GM06990 (cell line): Measurements from ENCODE around the gene PTCSC3.

Experiments used
- DNase-seq: peaks from one replicate; pipeline ENCODE4 v3.0.0-alpha.2; 2011; ENCODE audit not compliant: insufficient read length; ENCODE audit errors: extremely low read depth
- H3K27me3 ChIP-seq: replicated peaks from 2 replicates; pipeline ENCODE4 v1.6.0; 2011; ENCODE audit warnings: low read length; ENCODE audit not compliant: control insufficient read depth, insufficient read depth
- H3K36me3 ChIP-seq: 2 replicates; pipeline ENCODE4 v1.5.1; 2011; ENCODE audit warnings: low read length; ENCODE audit not compliant: control insufficient read depth, insufficient read depth
- H3K4me3 ChIP-seq: replicated peaks from 2 replicates; pipeline ENCODE4 v1.5.1; 2011; ENCODE audit warnings: low read depth, mild to moderate bottlenecking, control low read depth, low read length
- TF ChIP-seq, protein P1 (sequence below): IDR thresholded peaks from 2 replicates; pipeline ENCODE4 v1.5.1; 2011; ENCODE audit warnings: low read length, control low read depth, mild to moderate bottlenecking, inconsistent platforms; ENCODE audit not compliant: insufficient read depth, poor library complexity, severe bottlenecking

PTCSC3 gene

DNA sequence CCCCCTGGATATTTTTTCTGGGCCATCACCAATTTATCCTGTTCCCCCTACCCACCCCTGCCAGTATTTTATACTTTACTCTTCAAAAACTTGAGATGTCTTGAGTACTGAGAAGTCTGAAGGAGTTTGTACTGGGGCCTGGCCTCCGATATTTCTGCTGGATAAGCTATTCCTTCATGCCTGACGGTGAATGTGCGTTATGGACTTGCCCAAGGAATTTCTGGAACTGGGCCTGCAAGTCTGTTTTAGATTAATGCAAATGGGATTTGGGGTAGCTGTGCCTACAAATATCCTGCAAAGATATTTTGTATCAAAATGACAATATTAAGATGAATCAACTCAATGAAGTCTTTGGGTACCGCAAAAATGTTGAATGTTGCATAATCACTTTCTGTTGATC lies at the start of gene PTCSC3:
PTCSC3 (minus strand) TSS at position 199 of the 400 bp plus-strand sequence.
- TF ChIP-seq, protein P1, sequence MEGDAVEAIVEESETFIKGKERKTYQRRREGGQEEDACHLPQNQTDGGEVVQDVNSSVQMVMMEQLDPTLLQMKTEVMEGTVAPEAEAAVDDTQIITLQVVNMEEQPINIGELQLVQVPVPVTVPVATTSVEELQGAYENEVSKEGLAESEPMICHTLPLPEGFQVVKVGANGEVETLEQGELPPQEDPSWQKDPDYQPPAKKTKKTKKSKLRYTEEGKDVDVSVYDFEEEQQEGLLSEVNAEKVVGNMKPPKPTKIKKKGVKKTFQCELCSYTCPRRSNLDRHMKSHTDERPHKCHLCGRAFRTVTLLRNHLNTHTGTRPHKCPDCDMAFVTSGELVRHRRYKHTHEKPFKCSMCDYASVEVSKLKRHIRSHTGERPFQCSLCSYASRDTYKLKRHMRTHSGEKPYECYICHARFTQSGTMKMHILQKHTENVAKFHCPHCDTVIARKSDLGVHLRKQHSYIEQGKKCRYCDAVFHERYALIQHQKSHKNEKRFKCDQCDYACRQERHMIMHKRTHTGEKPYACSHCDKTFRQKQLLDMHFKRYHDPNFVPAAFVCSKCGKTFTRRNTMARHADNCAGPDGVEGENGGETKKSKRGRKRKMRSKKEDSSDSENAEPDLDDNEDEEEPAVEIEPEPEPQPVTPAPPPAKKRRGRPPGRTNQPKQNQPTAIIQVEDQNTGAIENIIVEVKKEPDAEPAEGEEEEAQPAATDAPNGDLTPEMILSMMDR = no peak
- Histone ChIP-seq H3K36me3 (no peaks in the 10 kb centered on the region), H3K4me3 (no peak within 1 kb of the TSS), H3K27me3 (no peaks in the 10 kb centered on the region)
- DNase-seq = no peak

DNA sequence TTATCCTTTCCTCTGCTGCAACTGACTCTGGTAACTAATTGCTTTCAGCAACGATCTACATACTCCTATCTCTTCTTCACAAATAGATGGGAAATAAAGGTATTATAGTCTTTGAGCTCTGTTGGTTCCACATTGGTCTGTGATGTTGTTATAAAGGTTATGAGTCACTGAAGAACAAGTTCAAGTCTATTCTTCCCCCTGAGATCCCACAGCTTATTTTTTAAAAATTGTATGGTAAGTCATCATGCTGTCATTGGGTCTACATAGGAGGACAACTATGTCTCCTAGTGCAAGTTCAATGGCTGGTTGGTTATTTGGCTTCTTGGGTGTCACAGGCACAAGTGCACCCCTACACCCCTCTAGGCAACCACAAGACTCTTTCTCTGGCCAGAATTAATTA lies 49.6 kb upstream of the PTCSC3 start:
- Histone ChIP-seq H3K27me3 (no peaks in the 10 kb centered on the region; the same call in 1 of the 2 replicates), H3K36me3 (no peaks in the 10 kb centered on the region), H3K4me3 (no peak overlapping the region)
- DNase-seq = no peak
- TF ChIP-seq, protein P1 = no peak

DNA sequence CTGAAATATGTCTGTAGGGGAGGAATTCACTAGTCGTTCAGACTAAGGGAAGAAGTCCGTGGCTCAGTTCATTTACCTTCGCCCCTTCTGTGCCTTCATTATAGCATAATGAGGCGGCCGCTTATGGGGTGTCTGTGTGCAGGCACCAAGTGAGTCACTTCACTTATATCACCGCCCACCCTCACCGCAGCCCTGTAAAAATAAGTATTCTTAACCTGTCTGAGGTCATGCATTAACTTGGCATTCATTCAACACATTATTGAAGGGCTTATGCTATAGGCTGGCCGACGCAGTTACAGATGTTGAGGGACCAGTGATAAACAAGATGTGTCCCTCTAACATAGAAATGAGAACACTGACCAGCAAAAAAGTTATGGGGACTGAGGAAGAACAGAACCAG lies 47.7 kb upstream of the PTCSC3 start:
- TF ChIP-seq, protein P1 = no peak
- no peaks in the 10 kb centered on the region for H3K36me3 ChIP-seq
- no peaks in the 10 kb centered on the region; the same call in 1 of the 2 replicates for H3K27me3 ChIP-seq
- H3K4me3 ChIP-seq = no peak overlapping the region
- no peak for DNase-seq

DNA sequence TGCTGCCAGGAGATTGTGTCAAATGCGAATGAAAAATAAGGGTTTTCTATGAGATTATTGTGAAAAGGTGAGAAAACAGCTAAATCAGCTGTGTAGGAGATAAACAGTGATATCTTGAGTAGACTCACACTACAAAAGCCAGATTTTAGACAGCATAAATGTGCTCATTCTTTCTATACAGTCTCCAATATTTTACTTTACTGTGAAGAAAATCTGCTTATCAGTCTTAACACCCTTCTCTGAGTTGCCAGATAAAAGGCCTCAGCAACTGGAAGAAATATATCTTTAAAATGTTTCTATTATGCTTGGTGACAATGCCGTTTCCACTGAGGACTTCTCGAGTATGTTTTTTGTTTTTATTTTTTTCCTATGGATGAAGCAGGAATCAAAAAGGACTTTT lies 47.0 kb upstream of the PTCSC3 start:
- TF ChIP-seq, protein P1 = no peak
- no peak for DNase-seq
- no peaks in the 10 kb centered on the region for H3K36me3 ChIP-seq
- no peak overlapping the region for H3K4me3 ChIP-seq
- H3K27me3 ChIP-seq = no peaks in the 10 kb centered on the region; the same call in 1 of the 2 replicates

DNA sequence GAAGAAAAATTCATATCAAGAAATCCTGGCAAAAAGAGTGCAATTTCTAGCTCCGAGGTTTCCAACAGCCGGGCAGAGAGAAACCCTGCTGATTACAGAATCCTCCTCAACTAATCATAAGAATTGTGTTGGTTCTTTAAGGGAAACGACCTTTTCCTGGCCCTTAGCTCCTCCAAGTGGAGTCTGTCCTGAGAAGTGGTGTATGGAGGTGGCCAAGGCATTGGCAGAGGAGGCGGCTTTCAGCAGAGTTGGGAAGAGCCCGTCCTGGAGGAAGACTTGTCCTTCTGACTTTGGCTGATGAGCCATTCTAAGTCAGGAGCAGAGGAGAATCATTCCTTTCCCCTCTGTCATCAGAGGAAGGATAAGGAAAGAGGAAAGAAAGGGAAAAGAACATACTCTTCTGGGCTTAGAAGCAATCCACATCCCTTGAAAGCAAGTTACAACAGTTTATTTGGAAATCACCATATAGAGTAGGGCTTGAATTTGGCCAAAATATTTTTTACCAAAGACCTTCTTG lies 46.5 kb upstream of the PTCSC3 start:
- no peaks in the 10 kb centered on the region for H3K36me3 ChIP-seq
- no peak for DNase-seq
- no peaks in the 10 kb centered on the region; the same call in 1 of the 2 replicates for H3K27me3 ChIP-seq
- TF ChIP-seq, protein P1 = no peak
- H3K4me3 ChIP-seq = no peak overlapping the region

DNA sequence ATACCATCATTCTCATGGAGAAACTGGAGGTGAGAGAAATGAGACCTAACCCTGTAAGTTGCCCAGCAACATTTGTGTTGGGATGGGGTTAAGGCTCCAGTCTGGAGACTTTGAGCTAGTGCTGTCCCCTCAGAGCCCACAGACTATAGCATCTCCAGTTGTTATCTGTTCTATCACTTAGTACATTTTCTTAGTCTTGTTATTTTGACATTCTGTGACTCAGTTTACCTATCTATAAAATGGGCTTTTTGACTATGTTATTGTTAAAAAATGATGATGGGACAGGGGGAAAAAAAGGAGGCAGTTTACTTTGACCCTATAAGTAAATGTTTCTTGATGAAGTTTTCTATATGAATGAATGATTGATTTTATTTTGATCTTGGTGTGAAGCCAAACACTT lies 45.8 kb upstream of the PTCSC3 start:
- no peak for DNase-seq
- Histone ChIP-seq H3K27me3 (no peaks in the 10 kb centered on the region; the same call in 1 of the 2 replicates), H3K36me3 (no peaks in the 10 kb centered on the region), H3K4me3 (no peak overlapping the region)
- TF ChIP-seq, protein P1 = no peak
